Mesendoderm (in vitro differentiated cells): Measurements from ENCODE around the gene FGGY.

Source experiments
- DNase-seq: peaks from one replicate; pipeline ENCODE4 v3.0.0; 2013
- H2AK5ac ChIP-seq: 2 replicates; pipeline ENCODE4 v1.6.1; 2013; ENCODE audit warnings: low read length, inconsistent platforms
- H2BK120ac ChIP-seq: 2 replicates; pipeline ENCODE4 v1.6.1; 2013; ENCODE audit warnings: low read depth, mild to moderate bottlenecking, low read length, moderate library complexity, mixed read lengths
- H2BK15ac ChIP-seq: replicated peaks from 2 replicates; pipeline ENCODE4 v1.6.1; 2013; ENCODE audit warnings: low read depth, mild to moderate bottlenecking, moderate library complexity
- H2BK5ac ChIP-seq: 2 replicates; pipeline ENCODE4 v1.6.1; 2013; ENCODE audit warnings: low read length, inconsistent platforms
- H3K18ac ChIP-seq: 2 replicates; pipeline ENCODE4 v1.6.1; 2013; ENCODE audit warnings: mild to moderate bottlenecking, low read length, mixed read lengths
- H3K23ac ChIP-seq: one replicate; pipeline ENCODE4 v1.6.1; 2013; ENCODE audit warnings: low read length
- H3K27ac ChIP-seq: 2 replicates; pipeline ENCODE4 v1.5.1; 2013; ENCODE audit warnings: low read depth, mild to moderate bottlenecking, inconsistent platforms, low read length, moderate library complexity
- H3K27me3 ChIP-seq: 2 replicates; pipeline ENCODE4 v1.6.1; 2013; ENCODE audit warnings: low read length, control low read depth, mild to moderate bottlenecking, inconsistent platforms; ENCODE audit not compliant: insufficient read depth, poor library complexity
- H3K36me3 ChIP-seq: 2 replicates; pipeline ENCODE4 v1.6.1; 2013; ENCODE audit warnings: low read length, inconsistent platforms; ENCODE audit not compliant: control insufficient read depth, insufficient read depth
- H3K4ac ChIP-seq: one replicate; pipeline ENCODE4 v1.6.1; 2013; ENCODE audit warnings: low read depth, mild to moderate bottlenecking, low read length, moderate library complexity
- H3K4me1 ChIP-seq: 2 replicates; pipeline ENCODE4 v1.6.1; 2013; ENCODE audit warnings: low read depth, low read length, inconsistent platforms; ENCODE audit not compliant: control insufficient read depth
- H3K4me2 ChIP-seq: 2 replicates; pipeline ENCODE4 v1.6.1; 2013; ENCODE audit warnings: low read length
- H3K4me3 ChIP-seq: 2 replicates; pipeline ENCODE4 v1.5.1; 2013; ENCODE audit warnings: mild to moderate bottlenecking, low read length
- H3K56ac ChIP-seq: one replicate; pipeline ENCODE4 v1.6.1; 2013; ENCODE audit warnings: low read length
- H3K79me1 ChIP-seq: 2 replicates; pipeline ENCODE4 v1.6.1; 2013; ENCODE audit warnings: low read length, inconsistent platforms
- H3K79me2 ChIP-seq: 2 replicates; pipeline ENCODE4 v1.6.1; 2013; ENCODE audit warnings: mild to moderate bottlenecking, low read length; ENCODE audit not compliant: control insufficient read depth, insufficient read depth
- H3K9ac ChIP-seq: 2 replicates; pipeline ENCODE4 v1.6.1; 2013; ENCODE audit warnings: low read length, inconsistent platforms
- H4K5ac ChIP-seq: one replicate; pipeline ENCODE4 v1.6.1; 2013; ENCODE audit warnings: low read length
- H4K8ac ChIP-seq: one replicate; pipeline ENCODE4 v1.6.1; 2013; ENCODE audit warnings: low read depth, mild to moderate bottlenecking, control low read depth, low read length, moderate library complexity
- WGBS: extraction: QIAGEN DNeasy Blood & Tissue Kit; methylation state at CpG from one replicate; pipeline ENCODE4 v1.1.7; 2013; ENCODE audit warnings: low lambda C conversion rate, missing lambda C conversion rate; ENCODE audit not compliant: insufficient coverage; ENCODE audit errors: extremely low coverage; 5-methylcytosine and 5-hydroxymethylcytosine counted together

Gene FGGY

DNA sequence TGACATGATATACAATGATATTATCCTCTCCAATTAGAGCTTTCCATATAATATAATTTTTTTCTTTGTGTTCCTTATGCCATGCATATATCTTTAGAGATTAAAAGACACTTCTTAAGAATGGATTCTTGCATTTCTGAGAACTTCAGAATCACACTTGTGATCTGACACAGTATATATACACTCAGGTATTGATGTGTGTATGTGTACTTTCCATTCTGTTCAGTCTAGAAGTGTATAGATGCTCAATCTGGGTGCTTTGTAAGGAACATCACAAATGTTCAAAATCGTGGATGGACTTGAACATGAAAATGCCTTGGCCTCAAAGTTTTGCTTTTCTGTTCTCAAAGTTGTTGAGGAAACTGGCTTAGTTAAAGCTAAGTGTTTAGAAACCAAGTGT lies 102.7 kb downstream of the FGGY start:
- Histone ChIP-seq H3K56ac (no peak overlapping the region), H2AK5ac (no peak overlapping the region), H3K4me3 (no peak overlapping the region), H3K4ac (no peak overlapping the region), H3K4me1 (no peaks in the 10 kb centered on the region), H3K79me1 (no peaks in the 10 kb centered on the region), H4K5ac (no peak overlapping the region), H3K79me2 (no peaks in the 10 kb centered on the region), H3K36me3 (no peaks in the 10 kb centered on the region), H3K27me3 (no peaks in the 10 kb centered on the region), H2BK5ac (no peak overlapping the region), H2BK120ac (no peak overlapping the region), H4K8ac (no peak overlapping the region), H3K23ac (no peak overlapping the region), H3K27ac (no peak overlapping the region), H2BK15ac (no peak overlapping the region), H3K9ac (no peak overlapping the region), H3K4me2 (no peak overlapping the region), H3K18ac (no peak overlapping the region)
- no peak for DNase-seq
- no CpG with 5 or more reads among the region's 1 CpG for WGBS

DNA sequence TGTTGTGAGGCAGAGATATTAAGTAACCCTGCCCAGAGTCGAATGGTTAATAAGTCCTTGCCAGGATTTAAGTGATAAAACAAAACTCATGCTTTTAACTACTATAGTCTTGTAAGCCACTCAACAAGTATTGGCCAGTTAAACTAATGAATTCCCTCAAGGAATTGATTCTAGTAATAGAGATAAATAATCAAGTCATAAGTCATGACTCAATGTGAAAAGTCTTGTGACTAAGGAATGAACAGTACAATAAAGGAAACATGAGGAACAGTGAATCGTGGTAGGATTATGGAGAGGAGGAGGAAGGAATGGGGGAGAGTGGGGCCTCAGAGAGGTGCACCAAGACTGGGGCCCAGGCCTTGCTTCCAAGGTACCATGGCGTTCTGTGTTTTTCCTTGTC lies 104.7 kb downstream of the FGGY start:
- Histone ChIP-seq H2BK120ac (no peak overlapping the region), H3K27me3 (no peaks in the 10 kb centered on the region)

DNA sequence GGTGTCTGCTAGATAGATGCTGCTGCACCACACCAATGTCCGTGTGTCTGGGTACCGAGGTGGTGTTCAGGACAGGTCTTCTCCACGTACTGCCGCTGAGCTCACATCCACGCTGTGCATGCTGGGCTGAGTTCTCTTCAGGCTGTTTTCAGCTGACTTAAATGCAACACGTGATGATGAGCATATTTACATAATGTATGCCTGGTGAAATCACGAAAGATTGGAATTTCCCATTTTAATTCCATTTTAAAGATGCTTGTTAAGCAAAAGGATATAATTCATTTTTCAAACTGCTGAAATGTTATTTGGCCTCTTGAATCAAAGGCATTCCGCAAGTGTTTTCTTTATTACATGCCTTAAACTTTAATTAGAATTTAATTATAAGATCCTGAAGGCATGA lies 107.9 kb downstream of the FGGY start:
- no CpG with 5 or more reads among the region's 8 CpGs for WGBS
- no peak for DNase-seq
- no peaks in the 10 kb centered on the region for H3K79me1 ChIP-seq
- no peak overlapping the region for H3K18ac ChIP-seq
- H3K4ac ChIP-seq: no peak overlapping the region
- H3K4me3 ChIP-seq: no peak overlapping the region
- H2AK5ac ChIP-seq: no peak overlapping the region
- no peak overlapping the region for H4K5ac ChIP-seq
- no peak overlapping the region for H3K27ac ChIP-seq
- H3K36me3 ChIP-seq: no peaks in the 10 kb centered on the region
- no peak overlapping the region for H4K8ac ChIP-seq
- H2BK120ac ChIP-seq: no peak overlapping the region
- H2BK15ac ChIP-seq: no peak overlapping the region
- H3K79me2 ChIP-seq: no peaks in the 10 kb centered on the region
- no peak overlapping the region for H3K9ac ChIP-seq
- H2BK5ac ChIP-seq: no peak overlapping the region
- no peak overlapping the region for H3K4me2 ChIP-seq
- no peaks in the 10 kb centered on the region for H3K27me3 ChIP-seq
- no peak overlapping the region for H3K23ac ChIP-seq
- H3K56ac ChIP-seq: no peak overlapping the region
- H3K4me1 ChIP-seq: no peaks in the 10 kb centered on the region

More for the DNA sequence above, 104.7 kb downstream of the FGGY start:
- Histone ChIP-seq H3K4me1 (no peaks in the 10 kb centered on the region), H3K4ac (no peak overlapping the region), H3K36me3 (no peaks in the 10 kb centered on the region), H3K79me2 (no peaks in the 10 kb centered on the region), H3K23ac (no peak overlapping the region), H2BK5ac (no peak overlapping the region), H2BK15ac (no peak overlapping the region), H3K18ac (no peak overlapping the region), H3K79me1 (no peaks in the 10 kb centered on the region), H3K4me3 (no peak overlapping the region), H4K8ac (no peak overlapping the region), H3K27ac (no peak overlapping the region), H2AK5ac (no peak overlapping the region), H3K56ac (no peak overlapping the region), H3K4me2 (no peak overlapping the region), H4K5ac (no peak overlapping the region), H3K9ac (no peak overlapping the region)
- no peak for DNase-seq
- WGBS: no CpG with 5 or more reads among the region's 3 CpGs

DNA sequence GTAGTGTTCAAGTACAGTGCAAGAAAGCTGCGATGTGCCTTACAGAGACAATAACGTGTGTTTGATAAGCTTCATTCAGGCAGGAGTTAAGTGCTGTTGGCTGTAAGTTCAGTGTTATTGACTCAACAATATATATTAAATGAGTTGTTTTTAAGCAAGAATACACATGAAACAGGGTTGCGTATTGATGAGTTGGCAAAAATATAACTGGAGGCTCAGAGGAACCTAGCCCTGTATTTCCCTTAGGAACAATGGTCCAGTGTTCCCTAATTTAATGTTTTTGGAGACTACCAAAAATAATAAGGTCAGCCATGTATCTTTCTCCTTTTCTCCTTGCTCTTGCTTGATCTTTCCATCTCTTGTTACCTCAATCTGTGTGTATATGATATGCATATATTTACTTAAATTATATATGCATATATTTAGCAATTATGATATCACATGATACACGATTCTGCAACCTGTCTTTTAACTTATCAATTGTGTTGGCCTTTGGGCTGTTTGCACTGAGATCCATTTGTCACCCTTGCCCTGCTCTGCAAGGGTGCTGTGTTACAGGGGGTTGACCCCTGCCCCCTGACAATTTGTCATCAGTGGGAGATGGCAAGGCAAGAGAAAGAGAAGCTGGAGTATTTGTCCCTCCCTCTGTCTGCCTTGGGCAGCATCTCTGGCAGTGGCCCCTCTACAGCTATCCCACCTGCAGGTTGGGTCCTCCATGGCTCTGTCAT lies 109.7 kb downstream of the FGGY start:
- H2BK5ac ChIP-seq: no peak overlapping the region
- H3K27ac ChIP-seq: no peak overlapping the region
- H3K23ac ChIP-seq: no peak overlapping the region
- H3K4me2 ChIP-seq: no peak overlapping the region
- no peak overlapping the region for H3K18ac ChIP-seq
- H2BK15ac ChIP-seq: no peak overlapping the region
- no peaks in the 10 kb centered on the region for H3K36me3 ChIP-seq
- H3K79me1 ChIP-seq: no peaks in the 10 kb centered on the region
- no peak overlapping the region for H3K4ac ChIP-seq
- no peaks in the 10 kb centered on the region for H3K27me3 ChIP-seq
- H3K56ac ChIP-seq: no peak overlapping the region
- no peaks in the 10 kb centered on the region for H3K79me2 ChIP-seq
- H2BK120ac ChIP-seq: no peak overlapping the region
- H4K5ac ChIP-seq: no peak overlapping the region
- H3K4me1 ChIP-seq: no peaks in the 10 kb centered on the region
- no peak overlapping the region for H3K9ac ChIP-seq
- DNase-seq: no peak
- WGBS: no CpG with 5 or more reads among the region's 4 CpGs
- no peak overlapping the region for H4K8ac ChIP-seq
- H3K4me3 ChIP-seq: no peak overlapping the region
- H2AK5ac ChIP-seq: no peak overlapping the region

- no peak overlapping the region for H2BK5ac ChIP-seq
- no peak overlapping the region for H3K9ac ChIP-seq
- DNase-seq: peak; percentile 8
- no peak overlapping the region for H4K8ac ChIP-seq
- no peaks in the 10 kb centered on the region for H3K36me3 ChIP-seq
- H3K4me1 ChIP-seq: no peaks in the 10 kb centered on the region
- no peak overlapping the region for H3K4ac ChIP-seq
- no peak overlapping the region for H3K4me3 ChIP-seq
- H3K56ac ChIP-seq: no peak overlapping the region
- no peaks in the 10 kb centered on the region for H3K79me1 ChIP-seq
- no peaks in the 10 kb centered on the region for H3K27me3 ChIP-seq
- H2BK120ac ChIP-seq: no peak overlapping the region
- no peak overlapping the region for H3K23ac ChIP-seq
- WGBS: no CpG with 5 or more reads among the region's 4 CpGs
- no peak overlapping the region for H2BK15ac ChIP-seq
- no peak overlapping the region for H2AK5ac ChIP-seq
- no peak overlapping the region for H3K18ac ChIP-seq
- H3K79me2 ChIP-seq: no peaks in the 10 kb centered on the region
- no peak overlapping the region for H4K5ac ChIP-seq
- H3K4me2 ChIP-seq: no peak overlapping the region
- H3K27ac ChIP-seq: no peak overlapping the region
Measured at GRCh38 chr1:59408608-59409240, 111.8 kb downstream of the FGGY start.

- Histone ChIP-seq H3K36me3 (no peaks in the 10 kb centered on the region), H3K79me1 (no peaks in the 10 kb centered on the region), H3K27ac (no peak overlapping the region), H3K4me3 (no peak overlapping the region), H3K27me3 (no peaks in the 10 kb centered on the region), H3K9ac (no peak overlapping the region), H3K4me2 (no peak overlapping the region), H2AK5ac (no peak overlapping the region), H2BK5ac (no peak overlapping the region), H2BK15ac (no peak overlapping the region), H3K4ac (no peak overlapping the region), H3K23ac (no peak overlapping the region), H4K5ac (no peak overlapping the region), H3K56ac (no peak overlapping the region), H3K4me1 (no peaks in the 10 kb centered on the region), H3K79me2 (no peaks in the 10 kb centered on the region), H3K18ac (no peak overlapping the region), H4K8ac (no peak overlapping the region), H2BK120ac (no peak overlapping the region)
- no peak for DNase-seq
Measured at GRCh38 chr1:59409549-59409948, 112.7 kb downstream of the FGGY start.
